Spleen (tissue), 7 donors: ENCODE results near the gene HEATR9.
A peak's percentile ranks its signal among the peaks of the same experiment; 100 is the strongest.

ENCODE experiments used
- CTCF ChIP-seq, 11 experiments: fragments of 200-600 bp in 7 of 11; fragments of 450-650 bp in 4 of 11; sonication (generic) in 4 of 11; IDR thresholded peaks in 8 of 11; conservative IDR thresholded peaks in 3 of 11; 1 replicate in 7 of 11; 2 replicates in 4 of 11; pipeline versions ENCODE4 v1.4.0 to v1.8.0; 2016 to 2021; ENCODE audit warnings: antibody characterized with exemption in 11 of 11, inconsistent platforms in 4 of 11, mild to moderate bottlenecking in 1 of 11
- POLR2A ChIP-seq, 3 donors: fragments of 450-650 bp; IDR thresholded peaks; one replicate each; pipeline ENCODE4 v1.5.1; 2017; ENCODE audit warnings: antibody characterized with exemption in 3 of 3, mild to moderate bottlenecking in 1 of 3
- POLR2AphosphoS5 ChIP-seq, 3 donors: sonication (generic); formaldehyde crosslinking; IDR thresholded peaks; one replicate each; pipeline ENCODE4 v1.5.1; 2017; ENCODE audit warnings: antibody characterized with exemption in 3 of 3
- donor health status: DM: no; HTN: no; CAD: no; lungs with moderate emphysema.
- donor health status: DM: no; HTN: no; CAD: no.
- donor health status: DM: no; HTN: no; CAD: no.

GRCh38 chr17:35895636-35896587, 27.2 kb upstream of the HEATR9 start:
- TF ChIP-seq CTCF (IDR thresholded peaks at IDR 0.05 in 8 of 11, conservative IDR thresholded peaks at IDR 0.05 in 3 of 11) (no peak), POLR2AphosphoS5 (IDR thresholded peaks at IDR 0.05) (peak in 1 of 3 donors; percentile 45), POLR2A (IDR thresholded peaks at IDR 0.05) (no peak)
